HG02571 (cell line): ENCODE data around the gene HLA-DMB.

Experiments used
- ATAC-seq: cut with Tn5 transposase; IDR thresholded peaks from one replicate; pipeline ENCODE4 v1.9.1; 2021; ENCODE audit warnings: mild to moderate bottlenecking, moderate library complexity; ENCODE audit not compliant: unreplicated experiment

HLA-DMB gene

DNA sequence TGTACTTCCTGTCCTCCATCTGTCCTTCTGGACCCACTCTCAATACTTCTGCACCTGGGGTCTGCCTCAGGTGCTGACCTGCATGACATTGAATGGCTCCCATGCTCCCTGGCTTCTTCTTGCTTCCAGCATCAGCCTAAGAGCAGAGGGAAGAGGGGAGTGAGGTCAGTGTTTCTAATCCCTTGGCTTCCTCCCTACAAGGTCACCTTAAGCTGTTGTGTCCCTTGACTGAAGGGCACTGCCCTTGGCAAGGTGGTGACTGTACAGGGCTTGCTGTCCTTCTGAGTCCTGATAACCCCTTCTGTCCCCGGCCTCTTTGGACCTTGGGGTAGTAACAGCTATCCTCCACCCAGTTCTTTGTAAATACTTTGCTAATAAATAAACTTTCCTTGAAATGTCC lies 9.6 kb downstream of the HLA-DMB start:
- no peak for ATAC-seq

DNA sequence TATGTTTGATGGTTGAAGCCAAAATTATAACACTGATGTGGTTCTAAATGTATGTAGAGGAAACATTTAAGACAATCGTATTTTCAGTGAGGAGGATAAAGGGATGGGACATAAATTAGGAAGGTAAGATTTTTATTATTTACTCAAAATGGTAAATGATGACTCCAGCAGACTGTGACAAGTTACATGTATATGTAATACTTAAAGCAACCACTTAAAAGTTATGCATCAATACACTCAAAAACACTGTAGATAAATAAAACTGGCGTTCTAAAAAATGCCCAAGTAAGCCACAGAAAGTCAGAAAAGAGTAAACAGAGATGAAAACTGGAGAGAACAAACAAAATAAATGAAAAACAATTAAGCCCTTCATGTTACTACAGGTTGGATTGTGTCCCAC lies 18.7 kb downstream of the HLA-DMB start:
- no peak for ATAC-seq

DNA sequence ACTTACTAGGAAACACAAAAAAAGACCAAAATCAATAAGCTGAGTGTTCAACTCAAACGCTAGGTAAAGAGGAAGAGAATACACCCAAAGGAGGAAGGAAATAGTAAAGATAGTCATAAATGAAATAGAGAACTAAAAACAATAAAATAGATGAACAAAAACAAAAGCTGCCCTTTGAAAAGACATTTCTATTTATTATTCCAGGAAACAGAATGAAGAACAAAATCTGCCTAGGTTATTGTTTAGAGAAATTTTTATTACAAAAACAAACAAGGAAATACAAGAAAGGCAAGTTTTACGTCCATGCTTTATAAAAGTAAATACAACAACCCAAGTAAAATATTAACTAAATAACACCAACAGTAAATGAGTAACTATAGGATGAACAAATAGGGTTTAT lies 20.1 kb downstream of the HLA-DMB start:
- ATAC-seq, result no peak

DNA sequence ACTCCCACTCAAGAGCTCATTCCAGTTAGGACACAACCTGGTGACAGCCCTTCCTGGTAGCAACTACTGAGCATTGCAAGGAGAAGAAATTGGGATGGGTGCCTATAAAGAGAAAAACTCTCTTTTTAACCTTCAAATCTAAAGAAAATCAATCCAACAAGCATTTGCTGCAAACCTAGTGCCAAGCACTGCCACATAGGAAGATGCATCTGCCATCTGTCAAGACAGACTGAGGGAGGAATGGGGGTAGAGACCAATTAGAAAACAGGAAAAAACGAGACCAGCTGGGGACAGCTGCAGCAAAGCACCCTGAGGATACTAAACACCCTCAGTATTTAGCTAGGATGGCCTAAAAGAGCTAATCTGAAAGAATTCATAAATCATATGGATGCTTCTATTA lies 27.9 kb downstream of the HLA-DMB start:
- ATAC-seq, result no peak

DNA sequence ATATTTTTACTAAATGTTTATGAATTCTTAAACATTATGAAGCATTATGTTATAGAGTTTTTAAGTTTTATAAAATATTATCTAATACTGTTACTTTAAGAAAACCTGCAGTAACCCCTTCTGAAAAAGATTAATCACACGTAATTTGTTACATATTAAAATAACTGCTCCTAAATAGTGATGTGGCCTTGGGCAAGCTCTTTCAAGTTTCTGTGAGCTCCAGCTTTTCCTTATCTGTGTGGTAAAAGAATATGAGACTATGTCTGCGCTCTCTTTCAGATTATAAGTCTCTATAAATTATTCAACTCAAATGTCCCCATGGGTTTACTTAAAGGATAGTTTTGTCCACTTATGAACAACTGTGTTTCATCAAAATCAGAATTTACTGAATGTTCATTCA lies 31.9 kb downstream of the HLA-DMB start:
- ATAC-seq, result no peak

DNA sequence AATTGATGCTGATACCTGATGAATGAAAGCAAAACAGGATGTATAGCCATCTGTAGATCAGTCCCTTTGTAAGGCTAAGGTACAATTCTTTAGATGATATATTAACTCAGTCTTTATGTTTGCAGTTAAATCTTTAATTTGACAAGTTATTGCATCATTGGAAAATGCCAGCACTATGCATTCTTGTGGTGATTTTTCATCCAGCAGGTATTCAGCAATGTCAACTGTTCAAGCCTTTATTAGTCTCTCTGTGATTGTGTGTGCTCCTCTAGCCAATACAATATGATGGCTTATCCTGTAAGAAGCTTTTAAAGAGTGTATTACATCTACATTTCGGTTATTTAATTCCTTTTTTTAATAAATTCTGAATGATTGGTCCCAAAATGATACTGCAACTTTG lies 34.3 kb downstream of the HLA-DMB start:
- no peak for ATAC-seq

DNA sequence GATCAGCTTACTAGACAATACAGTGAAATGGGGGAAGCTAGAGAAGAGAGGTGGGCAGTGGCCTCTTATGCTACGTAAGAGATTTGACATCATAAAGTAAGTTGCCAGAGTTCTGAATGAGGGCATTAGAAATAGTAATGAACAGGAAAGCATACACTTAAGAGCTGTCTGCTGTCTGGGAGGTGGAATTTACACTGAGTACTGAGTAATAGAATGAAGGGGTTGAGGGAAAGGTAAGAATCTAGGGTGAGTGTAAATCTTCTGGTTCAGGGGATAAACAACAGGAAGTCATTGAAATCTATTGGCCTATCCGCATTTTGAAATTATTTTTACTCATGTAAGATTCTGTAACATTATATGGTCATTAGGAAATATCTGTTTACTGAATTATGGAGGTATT lies 35.8 kb downstream of the HLA-DMB start:
- ATAC-seq, result no peak

DNA sequence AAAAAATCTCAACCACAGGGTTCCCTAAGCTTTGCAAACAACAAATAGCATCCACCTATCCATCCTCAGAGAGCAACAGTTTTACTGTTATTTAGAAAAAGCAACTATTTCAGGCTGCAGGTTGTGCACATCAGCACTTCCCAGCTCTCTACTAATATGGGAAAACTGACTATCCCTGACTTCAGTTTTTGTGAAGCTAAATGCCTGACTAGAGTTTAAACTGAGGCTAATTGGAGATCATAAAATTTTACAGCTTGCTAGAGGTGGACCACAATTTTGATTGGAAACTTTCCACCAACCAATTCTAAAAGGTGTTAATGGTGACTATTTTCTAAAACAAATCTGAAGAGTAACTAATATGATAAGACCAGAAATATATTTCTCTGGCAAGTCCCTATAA lies 36.9 kb downstream of the HLA-DMB start:
- ATAC-seq, result no peak

DNA sequence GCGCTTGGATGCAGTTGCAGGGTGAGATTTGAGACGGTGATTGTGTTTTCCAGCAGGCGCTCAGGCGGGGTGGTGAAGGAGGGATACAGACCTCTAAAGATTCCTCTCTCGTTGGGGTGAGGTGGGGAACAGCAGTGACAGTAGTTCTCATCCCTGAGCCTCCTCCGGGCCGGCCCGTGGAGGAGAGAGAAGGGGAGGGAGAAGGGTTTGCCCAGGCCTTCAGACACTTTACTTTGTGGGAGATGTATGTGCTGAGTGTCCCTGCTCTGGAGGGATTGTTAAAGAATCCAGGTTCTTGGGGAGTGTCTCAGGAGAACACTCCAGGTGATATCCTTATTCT lies 45.9 kb downstream of the HLA-DMB start:
- ATAC-seq, result peak; percentile 3

DNA sequence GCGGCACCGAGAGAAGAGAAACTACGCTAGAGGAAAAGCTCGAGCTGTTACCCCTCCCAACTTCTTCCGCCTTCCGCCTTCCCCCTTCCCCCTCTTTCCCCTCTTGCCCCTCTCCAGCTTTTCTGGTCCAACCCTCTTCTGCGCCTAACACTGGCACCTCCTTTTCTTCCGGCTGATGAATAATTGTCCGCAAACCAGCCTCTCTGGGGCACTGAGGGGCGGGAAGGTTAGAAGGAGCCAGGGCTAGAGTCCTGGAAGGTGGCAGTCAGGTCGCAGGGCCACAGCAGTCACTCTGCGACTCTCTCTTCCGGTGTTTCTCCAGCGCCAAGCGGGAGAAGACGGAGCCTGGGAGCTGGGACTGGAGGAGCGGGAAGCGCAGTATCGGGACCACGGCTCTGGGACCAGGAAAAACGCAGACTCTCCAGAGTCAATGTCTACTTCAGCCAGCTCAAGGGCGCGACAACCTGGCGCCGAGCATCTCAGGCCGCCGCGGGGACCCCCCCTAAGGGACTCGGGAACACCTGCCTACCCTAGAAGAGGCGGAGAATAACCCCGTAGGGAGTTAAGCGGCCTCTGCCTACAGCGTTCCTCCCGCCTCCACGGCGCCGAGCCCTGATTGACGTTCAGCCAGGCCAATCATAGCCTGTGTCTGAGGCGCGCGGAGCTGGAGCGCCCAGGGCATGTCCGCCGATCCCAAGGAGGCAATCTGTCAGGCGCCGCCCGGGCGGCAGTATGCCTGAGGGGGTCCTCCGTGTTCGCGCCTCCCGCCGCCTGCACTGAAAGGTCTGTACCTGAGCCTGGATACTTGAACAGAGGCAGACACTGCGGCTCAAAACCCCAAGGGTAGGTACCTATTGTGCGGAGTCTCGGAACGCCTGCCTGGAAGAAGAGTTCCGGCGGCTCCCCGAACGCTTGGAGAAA lies 46.5 kb downstream of the HLA-DMB start:
- ATAC-seq, result peak; percentile 96

DNA sequence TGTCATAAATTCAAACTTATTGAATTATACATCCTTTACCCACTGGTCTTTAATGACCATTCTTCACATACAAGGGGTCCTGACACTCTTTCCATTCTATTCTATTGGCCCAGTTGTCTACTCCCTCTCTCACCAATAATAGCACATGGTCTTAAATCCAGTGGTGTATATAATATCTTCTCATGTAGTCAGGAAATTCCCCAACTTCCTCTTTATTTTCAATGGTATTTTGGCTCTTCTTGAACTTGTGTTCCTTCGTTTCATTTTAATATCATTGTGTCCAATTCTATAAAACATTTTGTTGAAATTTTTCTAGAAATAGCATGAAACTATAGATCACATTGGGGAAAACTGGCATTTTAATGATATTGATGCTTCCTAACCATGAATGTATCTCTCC lies 50.0 kb downstream of the HLA-DMB start:
- ATAC-seq, result no peak

DNA sequence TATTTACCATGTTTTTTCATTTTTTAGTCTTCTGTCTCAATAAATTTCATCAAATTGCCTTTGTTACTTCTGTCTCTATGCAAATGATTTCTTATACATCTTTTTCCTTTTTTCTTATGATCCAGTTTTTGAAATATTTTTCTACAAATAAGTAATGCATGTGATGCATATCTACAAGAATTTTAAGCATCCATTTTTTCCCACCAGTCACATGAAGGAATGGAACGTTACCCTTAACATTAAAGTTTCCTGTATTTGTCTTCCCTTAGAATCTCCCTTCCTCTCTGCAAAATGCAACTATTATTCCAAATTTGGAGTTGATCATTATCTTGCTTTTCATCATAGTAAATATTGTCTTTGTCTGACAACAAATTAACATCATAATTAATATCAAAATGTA lies 51.3 kb downstream of the HLA-DMB start:
- ATAC-seq, result no peak

DNA sequence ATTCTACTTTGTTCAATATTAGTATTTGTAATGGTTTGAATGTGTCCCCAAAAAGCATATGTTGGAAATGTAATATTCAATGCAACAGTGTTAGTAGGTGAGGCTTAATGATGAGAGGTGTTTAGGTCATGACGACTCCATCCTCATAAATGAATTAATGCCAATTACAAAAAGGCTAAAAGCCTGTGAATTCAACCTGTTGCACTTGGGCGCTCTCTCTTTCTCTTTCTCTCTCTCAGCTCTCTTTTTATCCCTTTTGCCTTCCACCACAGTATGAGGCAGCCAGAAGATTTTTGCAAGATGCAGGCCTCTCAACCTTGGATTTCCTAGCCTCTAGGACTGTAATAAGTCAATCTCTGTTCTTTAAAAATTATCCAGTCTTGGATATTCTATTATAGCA lies 52.3 kb downstream of the HLA-DMB start:
- no peak for ATAC-seq

DNA sequence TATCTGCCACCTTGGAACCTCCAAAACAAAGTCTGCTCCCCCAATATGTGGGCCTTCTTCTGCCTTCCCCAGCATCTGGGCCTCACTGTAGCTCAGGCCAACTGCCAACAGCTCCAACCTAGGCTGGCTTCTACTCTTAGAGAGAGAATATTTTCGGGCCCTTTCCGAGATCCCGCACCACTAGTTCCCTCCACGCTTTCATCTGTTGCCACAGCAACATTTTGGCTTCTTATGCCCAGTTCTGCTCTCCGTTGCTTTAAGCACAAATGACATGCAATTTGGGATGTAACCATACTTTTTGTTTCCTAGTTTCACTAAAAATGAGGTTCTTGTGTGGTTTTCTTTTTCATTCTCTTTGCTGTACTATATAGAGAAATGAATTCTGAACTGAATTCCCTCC lies 53.2 kb downstream of the HLA-DMB start:
- no peak for ATAC-seq

DNA sequence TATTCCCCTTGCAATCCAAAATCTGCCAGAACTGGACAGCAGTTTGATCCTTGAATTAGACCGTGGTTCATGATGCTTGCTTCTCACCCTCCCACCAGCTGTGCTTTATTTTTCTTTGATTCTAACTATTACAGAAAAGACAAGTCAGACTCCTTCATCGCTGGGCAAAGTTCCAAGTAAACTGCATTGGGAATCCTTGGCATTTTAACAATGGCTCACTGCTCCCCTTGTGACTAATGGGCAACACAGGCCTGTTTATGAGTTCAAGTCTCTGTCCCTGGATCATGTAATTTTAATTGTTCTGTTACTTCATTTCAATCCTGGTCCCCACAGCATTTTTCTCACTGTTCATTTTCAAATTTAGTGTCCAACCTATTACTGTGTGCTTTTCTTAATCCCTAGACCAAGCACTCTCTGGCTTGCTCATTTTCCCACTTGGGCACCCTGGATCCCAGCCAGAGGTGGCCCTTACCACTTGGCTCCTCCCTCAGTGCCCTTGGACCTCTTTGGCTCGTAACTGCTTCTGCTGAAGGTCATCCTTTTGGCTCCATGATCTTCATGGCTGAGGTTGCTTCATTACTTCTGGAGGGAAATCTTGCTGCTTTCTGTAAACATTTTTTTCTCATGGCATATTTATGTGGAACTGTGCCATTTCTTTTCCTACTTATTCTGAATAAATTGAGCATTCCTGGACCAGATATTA lies 54.0 kb downstream of the HLA-DMB start:
- no peak for ATAC-seq

DNA sequence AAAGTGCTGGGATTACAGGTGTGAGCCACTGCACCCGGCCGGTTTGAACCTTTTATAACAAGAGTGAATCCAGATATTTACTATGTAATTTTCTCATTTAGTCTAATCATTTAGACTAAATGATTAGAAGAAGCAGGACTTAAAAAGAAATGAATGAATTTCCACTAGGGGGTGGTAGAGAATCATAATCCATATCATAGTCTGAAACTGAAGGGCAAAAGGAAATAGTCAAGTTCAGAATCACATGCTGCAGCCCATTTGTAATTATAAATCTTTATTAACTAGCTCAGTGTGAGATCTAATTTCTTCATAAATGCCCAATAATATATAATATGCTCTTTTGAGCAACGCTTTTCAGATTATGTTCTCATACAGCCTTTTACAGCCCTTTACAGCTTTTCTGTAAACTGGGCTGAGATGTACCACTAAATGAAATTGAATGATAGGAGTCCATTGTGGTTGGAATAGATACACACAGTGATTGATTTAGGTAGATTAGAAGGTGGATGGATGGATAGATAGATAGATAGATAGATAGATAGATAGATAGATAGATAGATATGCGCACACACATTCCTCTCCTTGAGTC lies 55.0 kb downstream of the HLA-DMB start:
- ATAC-seq, result no peak
